Activated CD8-positive, alpha-beta T cell treated with anti-CD3 and anti-CD28 coated beads for 36 hours (primary cell): ENCODE results near the gene TMEM252. TPM values are rescaled to one million over a fixed set of nuclear protein-coding genes. Genes with fewer than 3 reads are reported as not detected.

Experiments used
- ATAC-seq: fragments of 200-7000 bp; cut with Tn5 transposase; one replicate; pipeline ENCODE4 v1.10.0; 2021; ENCODE audit warnings: mild to moderate bottlenecking, moderate library complexity
- CTCF ChIA-PET: fragments of 350-600 bp; sonication (Branson Sonifier 250); formaldehyde crosslinking; loops from one replicate; lab custom pipeline; 2021; ENCODE audit warnings: antibody characterized with exemption; lab: Charles Lee
- POLR2A ChIA-PET: fragments of 350-600 bp; sonication (Branson Sonifier 250); formaldehyde crosslinking; loops from one replicate; lab custom pipeline; 2021; ENCODE audit warnings: antibody characterized with exemption; lab: Charles Lee
- DNase-seq: peaks from one replicate; pipeline ENCODE4 v3.0.0-alpha.2; 2020
- H3K27ac Mint-ChIP-seq: one replicate; pipeline ENCODE4 v1.8.0; 2021; ENCODE audit warnings: mild to moderate bottlenecking, mixed read lengths
- H3K27me3 Mint-ChIP-seq: one replicate; pipeline ENCODE4 v1.8.0; 2021; ENCODE audit warnings: mixed read lengths
- H3K36me3 Mint-ChIP-seq: one replicate; pipeline ENCODE4 v1.8.0; 2021; ENCODE audit warnings: low read depth, mixed read lengths
- H3K4me1 Mint-ChIP-seq: one replicate; pipeline ENCODE4 v1.8.0; 2021; ENCODE audit warnings: low read depth, mixed read lengths
- H3K4me3 Mint-ChIP-seq: one replicate; pipeline ENCODE4 v1.8.0; 2021; ENCODE audit warnings: mild to moderate bottlenecking, moderate library complexity, mixed read lengths
- H3K9me3 Mint-ChIP-seq: one replicate; pipeline ENCODE4 v1.8.0; 2021; ENCODE audit warnings: mixed read lengths
- CTCF ChIP-seq: fragments of 200-600 bp; IDR thresholded peaks from one replicate; pipeline ENCODE4 v1.8.0; 2022; ENCODE audit warnings: antibody characterized with exemption, mild to moderate bottlenecking
- intact Hi-C: fragments of 100-400 bp; cut with micrococcal nuclease; formaldehyde crosslinking; loops from one replicate; pipeline ENCODE4 v1.10.0; 2022
- total RNA-seq, 2 experiments: library from RNA; stranded (reverse); gene quantifications; one replicate each; pipeline ENCODE4 v1.2.3, GENCODE V29; 2021

Gene TMEM252
- total RNA-seq, 2 experiments from 2014 or later, result not detected

- peak; percentile 41 for TF ChIP-seq CTCF
- no peak overlapping the region for H3K27ac Mint-ChIP-seq
These were observed 19.6 kb upstream of the TMEM252 start for GRCh38 chr9:68560071-68560844.

GRCh38 chr9:68558545-68558944, 17.9 kb upstream of the TMEM252 start:
- no peaks in the 10 kb centered on the region for H3K9me3 Mint-ChIP-seq
- ChIA-PET POLR2A (no interaction called here), CTCF (interaction anchor here (1.6 kb wide), 1 partner anchor 10 kb away, joined by 3 read pairs; no protein-coding TSS in a partner anchor)
- no peak for TF ChIP-seq CTCF
- H3K36me3 Mint-ChIP-seq, result no peaks in the 10 kb centered on the region
- H3K27me3 Mint-ChIP-seq, result peaks cover 14% of the 10 kb centered on the region
- no peak overlapping the region for H3K4me3 Mint-ChIP-seq
- intact Hi-C loops, result no loop called here
- H3K4me1 Mint-ChIP-seq, result peaks cover 10% of the 10 kb centered on the region
- ATAC-seq (no peak), DNase-seq (no peak)
- H3K27ac Mint-ChIP-seq, result no peak overlapping the region

More at GRCh38 chr9:68560071-68560844, 19.6 kb upstream of the TMEM252 start:
- DNase-seq (peak; percentile 65), ATAC-seq (peak; percentile 69)
- CTCF ChIA-PET, result interaction anchor here (0.7 to 1.7 kb wide), 13 partner anchors 8 to 278 kb away, joined by 3 to 8 read pairs (median 3); partner anchors contain the start of gene TMEM252
- no peaks in the 10 kb centered on the region for H3K9me3 Mint-ChIP-seq
- H3K27me3 Mint-ChIP-seq, result peaks cover 16% of the 10 kb centered on the region
- intact Hi-C loops, result no loop called here
- POLR2A ChIA-PET, result no interaction called here
- peaks cover 10% of the 10 kb centered on the region for H3K4me1 Mint-ChIP-seq
- H3K36me3 Mint-ChIP-seq, result no peaks in the 10 kb centered on the region
- no peak overlapping the region for H3K4me3 Mint-ChIP-seq

GRCh38 chr9:68555437-68556150, 14.9 kb upstream of the TMEM252 start:
- POLR2A ChIA-PET, result no interaction called here
- no peak for TF ChIP-seq CTCF
- no peak for DNase-seq
- no peak overlapping the region for H3K4me3 Mint-ChIP-seq
- ATAC-seq, result no peak
- no peaks in the 10 kb centered on the region for H3K9me3 Mint-ChIP-seq
- peaks cover 6% of the 10 kb centered on the region for H3K27me3 Mint-ChIP-seq
- intact Hi-C loops, result no loop called here
- CTCF ChIA-PET, result interaction anchor here (2.5 kb wide), 1 partner anchor 12 kb away, joined by 11 read pairs; no protein-coding TSS in a partner anchor
- H3K27ac Mint-ChIP-seq, result no peak overlapping the region
- peaks cover 9% of the 10 kb centered on the region for H3K4me1 Mint-ChIP-seq
- H3K36me3 Mint-ChIP-seq, result no peaks in the 10 kb centered on the region

GRCh38 chr9:68552700-68553476, 12.2 kb upstream of the TMEM252 start:
- ATAC-seq, result no peak
- Mint-ChIP-seq H3K4me1 (no peaks in the 10 kb centered on the region), H3K36me3 (no peaks in the 10 kb centered on the region), H3K9me3 (no peaks in the 10 kb centered on the region), H3K4me3 (no peak overlapping the region), H3K27ac (no peak overlapping the region), H3K27me3 (peaks cover 4% of the 10 kb centered on the region)
- ChIA-PET CTCF (no interaction called here), POLR2A (no interaction called here)
- no peak for TF ChIP-seq CTCF
- intact Hi-C loops, result no loop called here
- DNase-seq, result no peak
